ENCODE measurements around the gene PDCD7. TPM values are rescaled to one million over a fixed set of nuclear protein-coding genes. Genes with fewer than 3 reads are reported as not detected.
"Not testable (repeated sequence)": the region's sequence is repeated elsewhere in the genome, so short reads cannot be mapped to it uniquely, and the experiment has no call there.

PDCD7 gene
- polyA plus RNA-seq, 1 of the 3 experiments (the other 2 are of a cell fraction) = 15.3 TPM

GRCh38 chr15:65094294-65094995, 39.2 kb downstream of the PDCD7 start:
- WGBS (ENCODE audit: low lambda C conversion rate) = 89% methylated on average over 13 of the region's 14 CpGs
- Histone ChIP-seq H3K4me3 (ENCODE audit: low read depth in 2 of 2, low read length in 1 of 2) (no peak overlapping the region), H4K20me1 (ENCODE audit: insufficient read depth) (no peaks in the 10 kb centered on the region), H3K4me1 (ENCODE audit: control insufficient read depth in 1 of 2, insufficient read depth in 2 of 2, low read depth in 1 of 2, low read length in 1 of 2) (no peaks in the 10 kb centered on the region; a peak in 1 of 4 replicates), H3K9me2 (no peaks in the 10 kb centered on the region), H3K79me2 (ENCODE audit: insufficient read depth) (no peaks in the 10 kb centered on the region), H3K27ac (ENCODE audit: low read depth in 2 of 2, low read length in 1 of 2) (no peak overlapping the region), H3K27me3 (ENCODE audit: insufficient read depth) (no peaks in the 10 kb centered on the region), H3F3A (replicated peaks; ENCODE audit: insufficient read depth) (no peaks in the 10 kb centered on the region), H3K36me3 (replicated peaks in 1 of 2; ENCODE audit: control insufficient read depth in 1 of 2, insufficient read depth in 2 of 2, low read length in 1 of 2) (peaks cover 2 to 44% of the 10 kb centered on the region in 2 experiments), H3K9ac (no peak overlapping the region), H3K4me2 (no peak overlapping the region), H2AFZ (ENCODE audit: low read depth) (no peak overlapping the region), H3K9me3 (no peaks in the 10 kb centered on the region)
- DNase-seq = peak; percentile 22
- ChIA-PET CTCF (interaction anchor here (0.6 to 2.1 kb wide), 7 partner anchors 8 to 61 kb away, joined by 3 to 9 read pairs (median 4); no protein-coding TSS in a partner anchor), POLR2A (no interaction called here)
- TF ChIP-seq MAX (IDR thresholded peaks at IDR 0.05; ENCODE audit: low read depth) (no peak), POLR2AphosphoS5 (IDR thresholded peaks at IDR 0.05; ENCODE audit: low read depth, low read length) (no peak), SMC3 (IDR thresholded peaks at IDR 0.05; ENCODE audit: low read depth, low read length) (no peak), ELF1 (IDR thresholded peaks at IDR 0.05) (no peak), SIN3A (IDR thresholded peaks at IDR 0.05; ENCODE audit: borderline replicate concordance, low read depth, low read length) (no peak), GATA2 (CRISPR knock-in tag; IDR thresholded peaks at IDR 0.05) (no peak), TAF1 (IDR thresholded peaks at IDR 0.05; ENCODE audit: borderline replicate concordance, low read depth, low read length) (no peak)
- TF ChIP-seq, protein P1, sequence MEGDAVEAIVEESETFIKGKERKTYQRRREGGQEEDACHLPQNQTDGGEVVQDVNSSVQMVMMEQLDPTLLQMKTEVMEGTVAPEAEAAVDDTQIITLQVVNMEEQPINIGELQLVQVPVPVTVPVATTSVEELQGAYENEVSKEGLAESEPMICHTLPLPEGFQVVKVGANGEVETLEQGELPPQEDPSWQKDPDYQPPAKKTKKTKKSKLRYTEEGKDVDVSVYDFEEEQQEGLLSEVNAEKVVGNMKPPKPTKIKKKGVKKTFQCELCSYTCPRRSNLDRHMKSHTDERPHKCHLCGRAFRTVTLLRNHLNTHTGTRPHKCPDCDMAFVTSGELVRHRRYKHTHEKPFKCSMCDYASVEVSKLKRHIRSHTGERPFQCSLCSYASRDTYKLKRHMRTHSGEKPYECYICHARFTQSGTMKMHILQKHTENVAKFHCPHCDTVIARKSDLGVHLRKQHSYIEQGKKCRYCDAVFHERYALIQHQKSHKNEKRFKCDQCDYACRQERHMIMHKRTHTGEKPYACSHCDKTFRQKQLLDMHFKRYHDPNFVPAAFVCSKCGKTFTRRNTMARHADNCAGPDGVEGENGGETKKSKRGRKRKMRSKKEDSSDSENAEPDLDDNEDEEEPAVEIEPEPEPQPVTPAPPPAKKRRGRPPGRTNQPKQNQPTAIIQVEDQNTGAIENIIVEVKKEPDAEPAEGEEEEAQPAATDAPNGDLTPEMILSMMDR (IDR thresholded peaks at IDR 0.05) = no peak
- TF ChIP-seq, protein P2, sequence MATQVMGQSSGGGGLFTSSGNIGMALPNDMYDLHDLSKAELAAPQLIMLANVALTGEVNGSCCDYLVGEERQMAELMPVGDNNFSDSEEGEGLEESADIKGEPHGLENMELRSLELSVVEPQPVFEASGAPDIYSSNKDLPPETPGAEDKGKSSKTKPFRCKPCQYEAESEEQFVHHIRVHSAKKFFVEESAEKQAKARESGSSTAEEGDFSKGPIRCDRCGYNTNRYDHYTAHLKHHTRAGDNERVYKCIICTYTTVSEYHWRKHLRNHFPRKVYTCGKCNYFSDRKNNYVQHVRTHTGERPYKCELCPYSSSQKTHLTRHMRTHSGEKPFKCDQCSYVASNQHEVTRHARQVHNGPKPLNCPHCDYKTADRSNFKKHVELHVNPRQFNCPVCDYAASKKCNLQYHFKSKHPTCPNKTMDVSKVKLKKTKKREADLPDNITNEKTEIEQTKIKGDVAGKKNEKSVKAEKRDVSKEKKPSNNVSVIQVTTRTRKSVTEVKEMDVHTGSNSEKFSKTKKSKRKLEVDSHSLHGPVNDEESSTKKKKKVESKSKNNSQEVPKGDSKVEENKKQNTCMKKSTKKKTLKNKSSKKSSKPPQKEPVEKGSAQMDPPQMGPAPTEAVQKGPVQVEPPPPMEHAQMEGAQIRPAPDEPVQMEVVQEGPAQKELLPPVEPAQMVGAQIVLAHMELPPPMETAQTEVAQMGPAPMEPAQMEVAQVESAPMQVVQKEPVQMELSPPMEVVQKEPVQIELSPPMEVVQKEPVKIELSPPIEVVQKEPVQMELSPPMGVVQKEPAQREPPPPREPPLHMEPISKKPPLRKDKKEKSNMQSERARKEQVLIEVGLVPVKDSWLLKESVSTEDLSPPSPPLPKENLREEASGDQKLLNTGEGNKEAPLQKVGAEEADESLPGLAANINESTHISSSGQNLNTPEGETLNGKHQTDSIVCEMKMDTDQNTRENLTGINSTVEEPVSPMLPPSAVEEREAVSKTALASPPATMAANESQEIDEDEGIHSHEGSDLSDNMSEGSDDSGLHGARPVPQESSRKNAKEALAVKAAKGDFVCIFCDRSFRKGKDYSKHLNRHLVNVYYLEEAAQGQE (IDR thresholded peaks at IDR 0.05; ENCODE audit: low read depth, low read length) = no peak
- TF ChIP-seq, protein P3, sequence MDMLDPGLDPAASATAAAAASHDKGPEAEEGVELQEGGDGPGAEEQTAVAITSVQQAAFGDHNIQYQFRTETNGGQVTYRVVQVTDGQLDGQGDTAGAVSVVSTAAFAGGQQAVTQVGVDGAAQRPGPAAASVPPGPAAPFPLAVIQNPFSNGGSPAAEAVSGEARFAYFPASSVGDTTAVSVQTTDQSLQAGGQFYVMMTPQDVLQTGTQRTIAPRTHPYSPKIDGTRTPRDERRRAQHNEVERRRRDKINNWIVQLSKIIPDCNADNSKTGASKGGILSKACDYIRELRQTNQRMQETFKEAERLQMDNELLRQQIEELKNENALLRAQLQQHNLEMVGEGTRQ (IDR thresholded peaks at IDR 0.05; ENCODE audit: borderline replicate concordance, low read depth, low read length) = no peak

DNA sequence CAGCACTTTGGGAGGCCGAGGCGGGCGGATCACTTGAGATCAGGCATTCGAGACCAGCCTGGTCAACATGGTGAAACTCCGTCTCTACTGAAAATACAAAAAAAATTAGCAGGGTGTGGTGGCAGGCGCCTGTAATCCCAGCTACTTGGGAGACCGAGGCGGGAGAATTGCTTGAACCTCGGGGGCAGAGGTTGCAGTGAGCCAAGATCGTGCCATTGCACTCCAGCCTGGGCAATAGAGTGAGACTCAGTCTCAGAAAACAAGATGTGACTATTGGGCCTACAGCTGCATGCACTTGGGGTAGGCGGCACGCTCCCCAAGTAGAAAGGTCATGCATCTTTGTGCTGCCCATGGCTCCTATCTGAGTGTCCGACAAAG, 39.8 kb downstream of the PDCD7 start:
- WGBS (ENCODE audit: low lambda C conversion rate) = 93% methylated on average over 13 of the region's 13 CpGs
- H3K27ac ChIP-seq (ENCODE audit: low read depth in 2 of 2, low read length in 1 of 2); H3K4me3 ChIP-seq (ENCODE audit: low read depth in 2 of 2, low read length in 1 of 2); H3K4me2 ChIP-seq; H3K27me3 ChIP-seq (ENCODE audit: insufficient read depth); H3F3A ChIP-seq (replicated peaks; ENCODE audit: insufficient read depth); H3K79me2 ChIP-seq (ENCODE audit: insufficient read depth); H3K9ac ChIP-seq; H4K20me1 ChIP-seq (ENCODE audit: insufficient read depth); H2AFZ ChIP-seq (ENCODE audit: low read depth); H3K4me1 ChIP-seq (ENCODE audit: control insufficient read depth in 1 of 2, insufficient read depth in 2 of 2, low read depth in 1 of 2, low read length in 1 of 2); H3K9me3 ChIP-seq; DNase-seq; H3K9me2 ChIP-seq; POLR2A ChIA-PET: not testable (repeated sequence)
- CTCF ChIA-PET = interaction anchor here (0.6 to 1.5 kb wide), 4 partner anchors 8 to 41 kb away, joined by 3 to 9 read pairs (median 4); no protein-coding TSS in a partner anchor
- H3K36me3 ChIP-seq (replicated peaks in 1 of 2; ENCODE audit: control insufficient read depth in 1 of 2, insufficient read depth in 2 of 2, low read length in 1 of 2) = peaks cover 0 to 37% of the 10 kb centered on the region in 2 experiments
